Measurements from ENCODE around the gene C11orf52.

Gene C11orf52

GRCh38 chr11:111974446-111974845, 55.7 kb downstream of the C11orf52 start:
- no peak for DNase-seq (ENCODE audit: low read depth in 2 of 2, low spot score in 1 of 2)

- DNase-seq (ENCODE audit: low read depth in 2 of 2, low spot score in 1 of 2), result no peak
These were observed 56.5 kb downstream of the C11orf52 start for GRCh38 chr11:111975076-111975806.

GRCh38 chr11:111976119-111976766, 57.5 kb downstream of the C11orf52 start:
- no peak for DNase-seq (ENCODE audit: low read depth in 2 of 2, low spot score in 1 of 2)
